Activated naive CD8-positive, alpha-beta T cell treated with anti-CD3 and anti-CD28 coated beads for 36 hours (primary cell): ENCODE results near the gene SGSM1. TPM values are rescaled to one million over a fixed set of nuclear protein-coding genes. Genes with fewer than 3 reads are reported as not detected.

Experiments
- DNase-seq: peaks from one replicate; pipeline ENCODE4 v3.0.0; 2021
- H3K27ac Mint-ChIP-seq: one replicate; pipeline ENCODE4 v1.8.0; 2022; ENCODE audit warnings: mild to moderate bottlenecking, moderate library complexity, mixed read lengths
- H3K27me3 Mint-ChIP-seq: one replicate; pipeline ENCODE4 v1.8.0; 2022; ENCODE audit warnings: mild to moderate bottlenecking, mixed read lengths
- H3K36me3 Mint-ChIP-seq: one replicate; pipeline ENCODE4 v1.8.0; 2021; ENCODE audit warnings: mild to moderate bottlenecking, mixed read lengths
- H3K4me1 Mint-ChIP-seq: one replicate; pipeline ENCODE4 v1.8.0; 2021; ENCODE audit warnings: mixed read lengths
- H3K4me3 Mint-ChIP-seq: one replicate; pipeline ENCODE4 v1.8.0; 2022; ENCODE audit warnings: mild to moderate bottlenecking, moderate library complexity, mixed read lengths
- H3K9me3 Mint-ChIP-seq: one replicate; pipeline ENCODE4 v1.8.0; 2022; ENCODE audit warnings: mixed read lengths
- total RNA-seq, 2 experiments: library from RNA; stranded (reverse); gene quantifications; one replicate each; pipeline ENCODE4 v1.2.3, GENCODE V29; 2021

Gene SGSM1
- total RNA-seq, 2 experiments from 2014 or later, result 0.04 TPM; not detected in 1

DNA sequence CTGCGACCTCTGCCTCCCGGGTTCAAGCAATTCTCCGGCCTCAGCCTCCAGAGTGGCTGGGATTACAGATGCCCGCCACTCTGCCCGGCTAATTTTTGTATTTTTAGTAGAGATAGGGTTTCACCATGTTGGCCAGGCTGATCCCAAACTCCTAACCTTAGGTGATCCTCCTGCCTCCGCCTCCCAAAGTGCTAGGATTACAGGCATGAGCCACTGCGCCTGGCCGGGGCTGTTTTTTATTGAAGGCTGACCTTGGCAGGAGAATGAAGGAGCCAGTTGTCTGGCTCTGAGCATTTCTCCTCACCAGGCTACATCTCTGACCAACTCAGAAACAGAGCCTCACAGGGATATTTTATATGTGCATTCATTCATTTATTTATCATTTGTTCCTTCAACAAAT, 148.8 kb downstream of the SGSM1 start:
- Mint-ChIP-seq H3K27ac (no peak overlapping the region), H3K27me3 (peaks cover 44% of the 10 kb centered on the region), H3K4me1 (peaks cover 10% of the 10 kb centered on the region), H3K36me3 (no peaks in the 10 kb centered on the region), H3K9me3 (no peaks in the 10 kb centered on the region), H3K4me3 (no peak overlapping the region)
- DNase-seq, result no peak

DNA sequence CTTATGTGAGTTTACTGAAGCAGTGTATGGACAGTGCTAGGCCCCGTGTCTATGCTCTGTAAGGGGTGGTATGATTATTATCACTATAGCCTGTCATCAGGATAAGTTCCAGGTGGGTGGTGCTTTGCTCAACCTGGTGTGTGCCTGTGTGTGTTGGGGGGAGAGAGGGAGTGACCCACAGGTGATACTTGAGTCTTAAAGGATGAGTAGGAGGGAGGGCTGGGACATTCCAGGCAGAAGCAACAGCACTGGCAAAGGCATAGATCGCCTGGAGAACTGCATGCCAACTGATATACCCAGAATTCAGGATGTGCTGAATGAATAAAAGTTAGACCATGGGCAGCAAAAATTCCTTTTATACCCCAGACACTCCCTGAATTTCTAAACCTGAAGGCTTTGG, 151.0 kb downstream of the SGSM1 start:
- no peak overlapping the region for H3K27ac Mint-ChIP-seq
- H3K9me3 Mint-ChIP-seq, result no peaks in the 10 kb centered on the region
- DNase-seq, result no peak
- peaks cover 4% of the 10 kb centered on the region for H3K4me1 Mint-ChIP-seq
- H3K36me3 Mint-ChIP-seq, result no peaks in the 10 kb centered on the region
- peaks cover 23% of the 10 kb centered on the region for H3K27me3 Mint-ChIP-seq
- H3K4me3 Mint-ChIP-seq, result no peak overlapping the region

DNA sequence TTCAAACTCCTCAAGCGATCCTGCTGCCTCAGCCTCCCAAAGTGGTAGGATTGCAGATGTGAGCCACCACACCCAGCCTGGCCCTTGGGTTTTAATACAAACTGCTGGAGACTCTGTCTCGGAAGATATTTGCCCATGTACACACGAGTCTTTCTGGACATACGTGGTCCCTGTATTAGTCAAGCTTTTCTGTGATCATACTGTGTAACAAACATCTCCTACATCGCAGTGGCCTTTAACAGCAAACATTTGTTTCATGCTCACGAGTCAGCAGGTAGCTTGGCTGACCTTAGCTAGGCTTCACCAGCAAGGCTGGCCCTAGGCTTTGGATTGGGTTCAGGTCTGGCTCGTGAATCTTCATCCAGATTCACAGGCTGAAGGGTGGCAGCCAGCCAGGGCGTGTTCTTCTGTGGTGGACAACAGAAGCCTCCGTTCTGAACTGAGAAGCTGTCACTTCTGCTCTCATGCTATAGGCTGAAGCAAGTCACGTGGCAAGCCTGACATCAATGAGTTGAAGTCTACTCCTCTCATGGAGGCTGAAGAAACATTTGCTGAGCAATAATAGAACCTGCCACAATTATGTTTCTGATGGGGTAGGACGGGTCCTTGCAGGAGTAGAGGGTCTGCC, 155.3 kb downstream of the SGSM1 start:
- H3K36me3 Mint-ChIP-seq, result no peaks in the 10 kb centered on the region
- H3K4me3 Mint-ChIP-seq, result no peak overlapping the region
- no peak for DNase-seq
- H3K27me3 Mint-ChIP-seq, result no peaks in the 10 kb centered on the region
- H3K27ac Mint-ChIP-seq, result no peak overlapping the region
- no peaks in the 10 kb centered on the region for H3K4me1 Mint-ChIP-seq
- no peaks in the 10 kb centered on the region for H3K9me3 Mint-ChIP-seq

DNA sequence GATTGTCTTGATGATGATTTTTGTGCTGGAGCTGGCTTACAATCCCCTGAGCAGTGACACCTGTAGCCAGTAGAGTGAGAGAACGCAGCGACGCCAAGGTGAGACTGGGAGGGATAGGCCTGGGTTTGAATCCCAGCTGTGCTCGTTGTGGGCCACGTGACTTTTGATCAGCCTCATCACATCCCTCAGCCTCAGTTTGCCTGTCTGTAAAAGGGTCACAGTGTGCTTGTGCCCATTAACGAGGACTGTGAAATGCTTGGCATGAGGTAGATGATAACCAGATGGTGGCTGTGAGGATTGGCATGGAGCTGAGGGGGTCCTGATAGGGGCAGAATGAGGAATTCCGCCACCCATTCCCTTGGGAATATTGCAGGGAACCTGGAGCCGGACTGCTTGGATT, 156.1 kb downstream of the SGSM1 start:
- Mint-ChIP-seq H3K27me3 (no peaks in the 10 kb centered on the region), H3K27ac (no peak overlapping the region), H3K9me3 (no peaks in the 10 kb centered on the region), H3K4me1 (no peaks in the 10 kb centered on the region), H3K4me3 (no peak overlapping the region), H3K36me3 (no peaks in the 10 kb centered on the region)
- no peak for DNase-seq

DNA sequence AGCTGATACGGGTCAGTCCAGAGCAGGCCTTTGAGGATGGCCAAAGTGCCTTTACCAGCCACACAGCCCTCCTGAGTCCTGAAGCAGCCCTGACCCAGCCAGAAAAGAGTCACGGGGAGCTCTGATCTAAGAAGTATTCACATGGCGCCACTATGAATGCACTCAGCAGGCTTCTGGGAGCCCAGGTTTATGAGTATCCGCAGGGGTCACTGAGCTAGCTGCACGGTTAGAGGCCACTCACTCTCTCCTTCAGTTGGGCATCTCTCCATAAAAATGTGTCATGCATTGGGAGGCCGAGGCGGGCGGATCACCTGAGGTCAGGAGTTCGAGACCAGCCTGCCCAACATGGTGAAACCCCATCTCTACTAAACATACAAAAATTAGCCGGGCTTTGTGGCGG, 156.8 kb downstream of the SGSM1 start:
- no peak for DNase-seq
- H3K9me3 Mint-ChIP-seq, result no peaks in the 10 kb centered on the region
- H3K4me1 Mint-ChIP-seq, result no peaks in the 10 kb centered on the region
- no peak overlapping the region for H3K27ac Mint-ChIP-seq
- H3K27me3 Mint-ChIP-seq, result no peaks in the 10 kb centered on the region
- H3K36me3 Mint-ChIP-seq, result no peaks in the 10 kb centered on the region
- no peak overlapping the region for H3K4me3 Mint-ChIP-seq

DNA sequence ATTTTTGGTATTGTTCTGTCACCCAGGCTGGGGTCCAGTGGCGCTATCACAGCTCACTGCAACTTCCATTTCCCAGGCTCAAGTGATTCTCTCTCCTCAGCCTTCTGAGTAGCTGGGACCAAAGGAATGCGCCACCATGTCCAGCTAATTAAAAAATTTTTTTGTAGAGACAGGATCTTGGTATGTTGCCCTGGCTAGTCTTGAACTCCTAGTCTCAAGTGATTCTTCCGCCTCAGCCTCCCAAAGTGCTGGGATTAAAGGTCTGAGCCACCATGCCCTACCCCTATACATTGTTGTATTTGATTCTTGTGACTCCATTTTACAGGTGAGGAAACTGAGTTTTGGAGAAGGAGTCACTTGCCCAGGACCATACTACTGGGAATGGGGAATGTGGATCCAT, 158.4 kb downstream of the SGSM1 start:
- H3K36me3 Mint-ChIP-seq, result no peaks in the 10 kb centered on the region
- H3K27me3 Mint-ChIP-seq, result no peaks in the 10 kb centered on the region
- H3K27ac Mint-ChIP-seq, result no peak overlapping the region
- H3K4me3 Mint-ChIP-seq, result no peak overlapping the region
- no peaks in the 10 kb centered on the region for H3K4me1 Mint-ChIP-seq
- H3K9me3 Mint-ChIP-seq, result no peaks in the 10 kb centered on the region
- no peak for DNase-seq

DNA sequence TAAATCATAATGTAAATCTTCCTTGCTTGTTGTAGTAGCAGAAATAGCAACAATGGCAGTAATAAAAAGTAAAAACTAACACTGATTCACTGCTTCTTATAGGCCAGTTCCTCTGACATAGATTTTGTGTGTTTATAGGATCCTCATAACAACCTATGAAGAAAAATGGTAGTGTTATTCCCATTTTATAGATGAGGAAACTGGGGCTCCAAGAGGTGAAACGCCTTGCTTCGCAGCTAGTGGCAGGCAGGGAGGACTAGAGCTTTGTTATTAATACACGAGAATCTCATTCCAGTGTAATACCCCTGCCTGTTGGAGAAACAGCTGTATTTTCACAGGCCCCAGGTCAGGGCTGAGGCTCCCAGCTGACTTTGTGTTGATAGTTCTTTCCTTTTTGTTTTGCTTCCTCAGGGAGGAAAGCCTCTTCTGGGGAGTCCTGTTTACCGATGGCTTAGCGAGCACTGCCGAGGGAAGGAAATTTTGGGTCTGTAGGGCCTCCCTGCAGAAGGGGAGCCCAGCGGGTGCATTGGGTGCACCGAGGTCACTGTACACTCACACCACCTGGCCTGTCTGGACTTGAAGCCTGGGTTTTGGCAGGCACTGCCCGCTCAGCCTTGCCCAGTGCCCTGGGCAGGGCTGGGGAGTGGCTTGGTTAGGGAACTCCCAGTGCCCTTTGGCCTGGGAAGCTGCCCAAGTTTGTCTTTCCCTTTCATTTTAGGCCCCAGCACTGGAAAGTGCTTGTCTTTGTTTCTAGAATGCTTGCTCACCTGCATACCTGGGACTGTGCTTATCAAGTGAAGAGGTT, 160.0 kb downstream of the SGSM1 start:
- Mint-ChIP-seq H3K27ac (no peak overlapping the region), H3K27me3 (no peaks in the 10 kb centered on the region), H3K4me3 (no peak overlapping the region), H3K4me1 (no peaks in the 10 kb centered on the region), H3K36me3 (no peaks in the 10 kb centered on the region), H3K9me3 (no peaks in the 10 kb centered on the region)
- no peak for DNase-seq

DNA sequence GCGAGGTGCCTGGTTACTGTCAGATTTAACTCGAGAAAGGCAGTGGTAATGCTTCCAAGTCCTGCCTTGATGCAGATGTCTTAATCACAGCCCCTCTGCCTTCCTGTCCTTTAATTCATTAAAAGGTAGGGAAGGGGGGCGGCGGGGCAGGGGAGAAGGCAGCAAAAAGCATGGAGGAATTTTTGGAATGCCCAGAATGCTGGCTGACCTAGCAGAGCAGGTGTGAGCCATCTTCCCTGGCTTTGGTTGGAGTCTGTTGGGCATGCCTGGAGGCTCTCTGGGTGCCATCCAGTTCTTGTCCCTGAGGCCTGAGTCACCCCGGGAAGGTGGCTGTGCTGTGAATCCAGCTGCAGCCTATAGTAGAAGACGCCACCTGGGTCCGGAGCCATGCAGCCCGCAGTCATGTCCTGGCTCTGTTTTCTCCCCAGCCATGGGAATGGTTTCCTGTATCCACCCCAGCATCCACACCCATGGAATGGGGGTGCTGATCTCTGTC, 162.1 kb downstream of the SGSM1 start:
- no peak for DNase-seq
- no peaks in the 10 kb centered on the region for H3K36me3 Mint-ChIP-seq
- H3K27me3 Mint-ChIP-seq, result no peaks in the 10 kb centered on the region
- no peak overlapping the region for H3K27ac Mint-ChIP-seq
- H3K4me3 Mint-ChIP-seq, result no peak overlapping the region
- H3K4me1 Mint-ChIP-seq, result no peaks in the 10 kb centered on the region
- H3K9me3 Mint-ChIP-seq, result no peaks in the 10 kb centered on the region

DNA sequence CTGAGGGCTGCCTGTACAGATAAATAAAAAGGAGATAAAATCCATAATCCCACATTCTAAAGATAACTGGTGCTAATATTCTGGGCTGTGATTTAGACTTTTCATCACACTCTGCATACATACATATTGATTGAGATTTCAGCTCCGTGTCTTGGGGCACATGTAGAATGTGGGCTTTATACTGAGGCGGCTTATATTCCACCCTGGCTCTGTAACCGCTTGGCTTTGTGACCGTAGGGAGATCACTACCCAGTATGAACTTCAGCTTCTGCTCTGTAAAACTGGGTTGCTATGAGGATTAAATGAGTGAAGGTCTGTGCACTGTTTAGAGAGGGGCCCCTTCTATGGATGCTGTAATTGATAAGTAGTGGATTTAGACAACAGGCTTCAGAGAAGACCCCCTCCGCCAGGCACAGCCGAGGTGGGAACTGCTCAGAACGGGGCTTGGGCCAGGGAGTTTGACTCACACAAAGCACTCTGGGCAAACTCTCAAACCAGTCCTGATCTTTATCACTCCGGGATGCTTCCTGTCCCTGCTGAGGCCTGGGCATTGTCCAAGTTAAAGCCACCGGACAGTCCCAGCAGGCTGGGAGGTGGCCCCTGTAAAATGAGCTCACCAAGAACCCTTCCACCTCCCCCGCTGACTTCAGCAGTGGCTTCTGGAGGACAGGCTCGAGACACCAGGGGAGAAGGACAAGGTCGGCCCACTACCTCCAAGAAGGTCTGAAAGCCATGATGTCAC, 163.7 kb downstream of the SGSM1 start:
- DNase-seq, result no peak
- Mint-ChIP-seq H3K4me1 (no peaks in the 10 kb centered on the region), H3K9me3 (no peaks in the 10 kb centered on the region), H3K27me3 (no peaks in the 10 kb centered on the region), H3K27ac (no peak overlapping the region), H3K36me3 (no peaks in the 10 kb centered on the region), H3K4me3 (no peak overlapping the region)

DNA sequence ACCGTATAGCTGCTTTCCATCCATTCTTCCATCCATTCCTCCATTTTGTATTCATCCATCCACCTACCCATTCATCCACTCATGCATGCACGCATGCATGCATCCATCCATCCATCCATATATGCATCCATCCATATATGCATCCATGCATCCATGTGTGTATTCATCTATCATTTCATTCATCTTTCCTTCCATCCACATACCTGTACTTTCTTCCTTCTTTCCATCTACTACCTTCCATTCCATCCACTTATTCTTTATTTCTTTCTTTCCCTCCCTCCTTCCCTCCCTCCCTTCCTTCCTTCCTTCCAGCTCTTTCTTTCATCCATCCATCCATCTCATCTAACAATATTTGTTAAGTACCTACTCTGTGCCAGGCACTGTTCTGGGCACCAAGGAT, 166.4 kb downstream of the SGSM1 start:
- no peak for DNase-seq
- Mint-ChIP-seq H3K4me3 (no peak overlapping the region), H3K27ac (no peak overlapping the region), H3K27me3 (no peaks in the 10 kb centered on the region), H3K4me1 (no peaks in the 10 kb centered on the region), H3K36me3 (no peaks in the 10 kb centered on the region), H3K9me3 (no peaks in the 10 kb centered on the region)

DNA sequence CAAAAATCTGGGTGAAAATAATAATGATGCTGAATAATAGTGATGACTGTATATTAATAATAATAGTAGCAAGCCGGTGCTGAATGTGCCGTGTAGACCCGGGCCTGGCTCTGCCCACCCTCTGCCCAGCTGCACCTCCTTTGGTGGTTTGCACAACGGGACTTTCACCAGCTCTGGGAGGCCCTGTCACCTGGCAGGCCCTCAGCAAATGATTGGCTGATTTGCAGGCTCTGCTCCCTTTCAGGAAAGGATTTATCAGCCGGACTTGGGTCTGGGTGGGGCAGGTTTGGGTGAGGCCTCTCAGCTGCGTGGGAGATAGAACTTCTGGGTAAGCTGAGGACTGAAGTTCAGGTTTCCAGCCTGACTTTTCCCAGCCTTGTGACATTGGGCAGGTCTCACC, 167.9 kb downstream of the SGSM1 start:
- Mint-ChIP-seq H3K9me3 (no peaks in the 10 kb centered on the region), H3K27ac (no peak overlapping the region), H3K36me3 (no peaks in the 10 kb centered on the region), H3K27me3 (no peaks in the 10 kb centered on the region), H3K4me3 (no peak overlapping the region), H3K4me1 (no peaks in the 10 kb centered on the region)
- no peak for DNase-seq

DNA sequence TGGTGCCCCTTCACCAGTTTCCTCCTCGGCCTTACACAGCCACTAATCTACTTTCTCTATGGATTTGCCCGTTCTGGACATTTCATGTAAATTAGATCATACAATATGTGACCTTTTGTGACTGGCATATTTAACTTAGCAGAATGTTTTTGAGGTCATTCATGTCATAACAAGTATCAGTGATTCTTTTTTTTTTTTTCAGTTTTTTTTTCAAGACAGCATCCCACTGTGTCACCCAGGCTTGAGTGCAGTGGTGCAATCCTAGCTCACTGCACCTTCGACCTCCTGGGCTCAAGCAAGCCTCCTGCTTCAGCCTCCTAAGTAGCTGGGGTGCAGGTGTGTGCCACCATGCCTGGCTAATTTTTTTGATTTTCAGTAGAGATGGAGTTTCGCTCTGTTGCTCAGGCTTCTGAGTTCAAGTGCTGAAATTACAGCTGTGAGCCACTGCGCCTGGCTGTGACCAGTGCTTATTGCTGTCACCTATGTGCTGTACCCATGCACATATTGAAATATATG, 169.2 kb downstream of the SGSM1 start:
- Mint-ChIP-seq H3K27me3 (peaks cover 5% of the 10 kb centered on the region), H3K4me3 (no peak overlapping the region), H3K9me3 (no peaks in the 10 kb centered on the region), H3K27ac (no peak overlapping the region), H3K36me3 (no peaks in the 10 kb centered on the region), H3K4me1 (no peaks in the 10 kb centered on the region)
- DNase-seq, result no peak

DNA sequence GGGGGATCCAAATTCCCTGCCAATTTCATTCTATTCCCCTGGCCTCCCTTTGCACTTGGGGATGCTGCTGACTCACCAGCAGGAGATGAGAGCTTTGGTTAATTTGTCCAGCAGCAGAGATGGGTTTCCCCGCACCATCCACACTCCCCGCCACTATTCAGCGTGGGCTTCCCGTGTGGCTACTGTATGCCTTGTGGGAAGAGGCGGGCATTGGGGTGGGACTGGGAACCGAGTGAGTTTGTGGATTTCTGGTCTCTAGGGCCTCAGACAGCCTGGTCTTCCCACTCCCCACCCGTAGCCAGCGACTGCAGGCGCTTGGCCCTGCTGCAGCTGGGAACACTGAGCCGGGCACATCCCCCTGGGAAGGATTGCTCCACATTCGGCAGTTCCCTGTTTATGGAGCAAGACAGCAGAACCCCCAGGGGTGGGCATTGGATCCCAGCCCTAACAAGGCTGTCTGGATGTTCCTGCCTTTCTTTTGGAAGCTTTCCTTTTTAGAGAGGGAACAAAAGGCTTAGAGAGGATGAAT, 169.9 kb downstream of the SGSM1 start:
- DNase-seq, result no peak
- H3K36me3 Mint-ChIP-seq, result no peaks in the 10 kb centered on the region
- H3K9me3 Mint-ChIP-seq, result no peaks in the 10 kb centered on the region
- H3K27me3 Mint-ChIP-seq, result peaks cover 5% of the 10 kb centered on the region
- no peak overlapping the region for H3K27ac Mint-ChIP-seq
- no peaks in the 10 kb centered on the region for H3K4me1 Mint-ChIP-seq
- H3K4me3 Mint-ChIP-seq, result no peak overlapping the region

DNA sequence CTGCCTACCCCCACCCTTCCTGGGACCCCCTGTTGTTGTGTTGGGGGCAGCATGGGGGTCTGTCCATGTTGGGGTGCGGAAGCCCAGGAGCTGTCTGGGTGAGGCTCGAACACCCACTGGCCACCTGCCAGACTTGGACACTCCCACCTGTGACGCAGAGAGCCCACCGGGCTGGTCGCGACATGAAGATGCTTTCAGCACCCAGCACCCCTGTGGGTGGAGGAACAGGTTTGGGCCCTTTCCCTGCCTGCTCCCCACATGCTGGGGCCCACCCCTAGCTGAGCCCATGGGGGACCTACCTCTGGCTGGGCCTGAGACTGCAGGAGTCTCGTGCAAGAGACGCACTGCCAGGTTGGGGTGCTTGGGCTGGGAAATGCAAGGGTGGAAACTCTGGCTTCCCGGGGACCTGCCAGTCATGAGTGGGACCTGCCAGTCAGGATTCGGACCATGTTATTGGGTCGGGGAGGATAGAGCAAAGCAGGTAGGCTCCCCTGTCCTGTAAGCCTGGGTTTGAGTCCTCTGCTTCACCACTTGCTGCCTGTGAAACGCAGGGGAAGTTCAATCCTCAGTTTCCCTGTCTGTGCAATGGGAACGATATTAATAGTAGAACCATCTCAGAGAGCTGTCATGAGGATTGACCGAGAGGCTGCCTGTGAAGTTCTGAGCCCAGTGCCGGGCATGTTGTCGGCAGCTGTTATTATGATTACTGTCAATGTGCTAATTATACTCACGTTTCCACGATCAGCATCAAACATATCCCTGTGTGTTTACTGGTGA, 170.6 kb downstream of the SGSM1 start:
- Mint-ChIP-seq H3K4me1 (no peaks in the 10 kb centered on the region), H3K9me3 (no peaks in the 10 kb centered on the region), H3K27me3 (peaks cover 5% of the 10 kb centered on the region), H3K27ac (no peak overlapping the region), H3K36me3 (no peaks in the 10 kb centered on the region), H3K4me3 (no peak overlapping the region)
- DNase-seq, result no peak
